Thyroid gland (tissue), 4 donors: Measurements from ENCODE around the gene APP. TPM values are rescaled to one million over a fixed set of nuclear protein-coding genes. Genes with fewer than 3 reads are reported as not detected.

Source experiments
- DNase-seq, 2 donors: peaks; one replicate each; pipeline ENCODE4 v3.0.0-alpha.2; 2019
- H3K27ac ChIP-seq, 3 donors: fragments of 200-600 bp; sonication (generic); 1 replicate in 2 of 3; 2 replicates in 1 of 3; pipeline ENCODE4 v1.5.1; 2016 to 2019; ENCODE audit warnings: mild to moderate bottlenecking in 1 of 3, moderate library complexity in 1 of 3
- H3K27me3 ChIP-seq: fragments of 200-600 bp; sonication (generic); one replicate; pipeline ENCODE4 v1.5.1; 2019
- H3K36me3 ChIP-seq, 2 donors: fragments of 200-600 bp; sonication (generic); one replicate each; pipeline ENCODE4 v1.5.1; 2016 to 2019
- H3K4me1 ChIP-seq, 2 donors: fragments of 200-600 bp; sonication (generic); one replicate each; pipeline ENCODE4 v1.5.1; 2017 to 2019
- H3K4me3 ChIP-seq, 3 donors: fragments of 200-600 bp; sonication (generic); replicated peaks in 1 of 3; 1 replicate in 2 of 3; 2 replicates in 1 of 3; pipeline ENCODE4 v1.5.1; 2016; ENCODE audit warnings: mild to moderate bottlenecking in 1 of 3
- H3K9me3 ChIP-seq: fragments of 200-600 bp; sonication (generic); one replicate; pipeline ENCODE4 v1.5.1; 2017
- CTCF ChIP-seq, 6 experiments: fragments of 200-600 bp in 3 of 6; fragments of 450-650 bp in 3 of 6; sonication (generic) in 3 of 6; IDR thresholded peaks; one replicate each; pipeline ENCODE4 v1.5.1; 2016 to 2019; ENCODE audit warnings: antibody characterized with exemption in 6 of 6, mild to moderate bottlenecking in 2 of 6, inconsistent platforms in 1 of 6, moderate library complexity in 1 of 6
- POLR2A ChIP-seq, 2 donors: fragments of 450-650 bp; IDR thresholded peaks; one replicate each; pipeline ENCODE4 v1.6.1; 2017; ENCODE audit warnings: antibody characterized with exemption in 2 of 2, mild to moderate bottlenecking in 2 of 2, moderate library complexity in 1 of 2
- WGBS, 2 donors: methylation state at CpG; one replicate each; pipeline ENCODE4 v1.1.5; 2017; 5-methylcytosine and 5-hydroxymethylcytosine counted together
- intact Hi-C: fragments of 100-400 bp; cut with DNase I; formaldehyde crosslinking; loops from one replicate; pipeline ENCODE4 v1.15.1; 2023
- total RNA-seq, 4 donors: library from RNA; depleted of rRNA; stranded (reverse); fragments of >200 nt; gene quantifications; one replicate each; pipeline ENCODE4 v1.2.3, GENCODE V29; 2016

Gene APP
- total RNA-seq, 4 donors from 2014 or later: 513 to 716 (median 676) TPM

DNA sequence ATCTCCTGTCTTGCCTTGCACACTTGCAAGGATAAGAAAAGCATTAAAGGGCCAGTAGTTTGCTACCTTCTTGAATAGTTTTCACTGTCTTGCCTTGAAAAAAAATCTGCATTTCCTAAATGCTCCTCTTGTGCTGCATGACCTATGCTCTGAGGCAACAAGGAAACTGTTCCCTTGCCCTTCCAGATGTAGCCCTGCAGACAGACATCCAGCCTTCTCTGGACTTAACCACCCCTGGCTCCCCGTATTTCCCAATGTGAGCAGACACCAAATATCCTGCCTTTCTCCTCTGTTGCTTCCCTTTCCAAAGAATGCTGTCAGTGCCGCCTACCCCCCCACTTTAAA, 258.2 kb downstream of the APP start:
- Histone ChIP-seq H3K4me1 (peaks cover 6 to 22% of the 10 kb centered on the region in 2 donors), H3K36me3 (no peaks in the 10 kb centered on the region), H3K27me3 (no peaks in the 10 kb centered on the region), H3K9me3 (no peaks in the 10 kb centered on the region), H3K27ac (peak overlapping the region in 1 of 3 donors; percentile 45), H3K4me3 (no peak overlapping the region)
- TF ChIP-seq CTCF (IDR thresholded peaks at IDR 0.05) (no peak), POLR2A (IDR thresholded peaks at IDR 0.05) (no peak)
- no peak for DNase-seq
- intact Hi-C loops: no loop called here
- 65 to 71% methylated on average over 2 of the region's 2 CpGs for WGBS, 2 donors

DNA sequence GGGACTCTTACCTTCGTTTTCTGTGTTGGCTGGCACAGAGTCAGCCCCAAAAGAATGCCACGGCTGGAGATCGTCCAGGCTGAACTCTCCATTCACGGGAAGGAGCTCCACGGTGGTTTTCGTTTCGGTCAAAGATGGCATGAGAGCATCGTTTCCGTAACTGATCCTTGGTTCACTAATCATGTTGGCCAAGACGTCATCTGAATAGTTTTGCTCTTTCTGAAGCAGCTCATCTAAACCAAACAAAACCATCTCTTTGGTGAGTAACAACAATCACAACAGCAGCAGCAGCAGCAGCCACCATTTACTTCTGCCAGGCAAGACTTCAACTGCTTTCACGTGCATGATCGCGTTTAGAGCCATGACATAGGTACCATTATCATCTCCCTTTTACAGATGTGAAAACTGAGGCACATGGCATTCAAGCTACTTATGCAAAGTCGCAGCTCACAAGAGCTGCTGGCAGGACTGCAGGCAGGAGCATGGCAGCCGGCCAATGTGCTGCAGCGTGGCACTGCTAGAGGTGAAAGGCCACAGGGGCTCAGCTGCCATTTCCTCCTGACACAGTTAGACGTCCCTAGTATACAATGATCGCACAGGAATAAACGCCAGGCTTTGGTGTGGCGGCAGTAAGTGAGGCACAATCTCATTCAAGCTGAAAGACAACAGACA, 258.7 kb downstream of the APP start:
- 70 to 74% methylated on average over 19 to 20 of the region's 20 CpGs for WGBS, 2 donors
- no peaks in the 10 kb centered on the region for H3K9me3 ChIP-seq
- H3K4me1 ChIP-seq: peaks cover 7 to 22% of the 10 kb centered on the region in 2 donors
- TF ChIP-seq CTCF (IDR thresholded peaks at IDR 0.05) (no peak), POLR2A (IDR thresholded peaks at IDR 0.05) (no peak)
- no peak overlapping the region for H3K4me3 ChIP-seq
- intact Hi-C loops: no loop called here
- no peaks in the 10 kb centered on the region for H3K36me3 ChIP-seq
- H3K27ac ChIP-seq: peak overlapping the region in 2 of 3 donors; percentile 29 to 45
- H3K27me3 ChIP-seq: no peaks in the 10 kb centered on the region
- DNase-seq: peak; percentile 30 to 62

GRCh38 chr21:25910809-25911208, 259.8 kb downstream of the APP start:
- Histone ChIP-seq H3K27me3 (no peaks in the 10 kb centered on the region), H3K4me3 (no peak overlapping the region), H3K36me3 (no peaks in the 10 kb centered on the region), H3K4me1 (peaks cover 7 to 22% of the 10 kb centered on the region in 2 donors), H3K9me3 (no peaks in the 10 kb centered on the region), H3K27ac (no peak overlapping the region)
- no peak for DNase-seq
- WGBS, 2 donors: 97 to 100% methylated on average over 1 of the region's 1 CpG
- intact Hi-C loops: no loop called here
- TF ChIP-seq CTCF (IDR thresholded peaks at IDR 0.05) (no peak), POLR2A (IDR thresholded peaks at IDR 0.05) (no peak)

- Histone ChIP-seq H3K27ac (no peak overlapping the region), H3K36me3 (no peaks in the 10 kb centered on the region), H3K4me1 (peaks cover 7 to 22% of the 10 kb centered on the region in 2 donors), H3K9me3 (no peaks in the 10 kb centered on the region), H3K27me3 (no peaks in the 10 kb centered on the region), H3K4me3 (no peak overlapping the region)
- 94% methylated on average over 5 of the region's 5 CpGs for WGBS, 2 donors
- TF ChIP-seq POLR2A (IDR thresholded peaks at IDR 0.05): no peak
- no peak for TF ChIP-seq CTCF (IDR thresholded peaks at IDR 0.05)
- intact Hi-C loops: no loop called here
- no peak for DNase-seq
These were observed 261.2 kb downstream of the APP start for GRCh38 chr21:25909341-25909740.

GRCh38 chr21:25908495-25908894, 262.1 kb downstream of the APP start:
- TF ChIP-seq POLR2A (IDR thresholded peaks at IDR 0.05): no peak
- no peak for TF ChIP-seq CTCF (IDR thresholded peaks at IDR 0.05)
- 89 to 90% methylated on average over 5 of the region's 5 CpGs for WGBS, 2 donors
- Histone ChIP-seq H3K27me3 (no peaks in the 10 kb centered on the region), H3K4me1 (peaks cover 7 to 22% of the 10 kb centered on the region in 2 donors), H3K9me3 (no peaks in the 10 kb centered on the region), H3K4me3 (no peak overlapping the region), H3K27ac (peak overlapping the region in 2 of 3 donors; percentile 22 to 59), H3K36me3 (no peaks in the 10 kb centered on the region)
- DNase-seq: no peak
- intact Hi-C loops: no loop called here
